Large intestine (tissue), 3 donors: ENCODE measurements around the gene DDX39A. TPM values are rescaled to one million over a fixed set of nuclear protein-coding genes. Genes with fewer than 3 reads are reported as not detected.

Source experiments
- DNase-seq, 2 donors: peaks; one replicate each; pipeline versions ENCODE4 v3.0.0 to v3.0.0-alpha.2; 2013
- H3K27ac ChIP-seq: one replicate; pipeline ENCODE4 v1.5.1; 2013; ENCODE audit warnings: low read length
- H3K27me3 ChIP-seq: 2 replicates; pipeline ENCODE4 v1.6.1; 2013; ENCODE audit warnings: low read length; ENCODE audit not compliant: control insufficient read depth, insufficient read depth
- H3K36me3 ChIP-seq: 2 replicates; pipeline ENCODE4 v1.6.1; 2013; ENCODE audit warnings: low read length; ENCODE audit not compliant: control insufficient read depth, insufficient read depth
- H3K4me1 ChIP-seq: one replicate; pipeline ENCODE4 v1.6.1; 2013; ENCODE audit warnings: low read length; ENCODE audit not compliant: control insufficient read depth, insufficient read depth
- H3K4me3 ChIP-seq: one replicate; pipeline ENCODE4 v1.5.1; 2013; ENCODE audit warnings: low read length
- H3K9me3 ChIP-seq: one replicate; pipeline ENCODE4 v1.6.1; 2013; ENCODE audit warnings: mild to moderate bottlenecking, low read depth, low read length, moderate library complexity; ENCODE audit not compliant: control insufficient read depth
- WGBS: methylation state at CpG from one replicate; pipeline ENCODE4 v1.1.5; 2013; ENCODE audit warnings: low lambda C conversion rate; ENCODE audit not compliant: insufficient coverage; 5-methylcytosine and 5-hydroxymethylcytosine counted together
- polyA plus RNA-seq: library from polyadenylated mRNA; unstranded; fragments of 120-200 nt; gene quantifications from one replicate; pipeline ENCODE4 v1.2.1, GENCODE V29; 2013

Gene DDX39A
- polyA plus RNA-seq, 1 donor: 69.2 TPM

DNA sequence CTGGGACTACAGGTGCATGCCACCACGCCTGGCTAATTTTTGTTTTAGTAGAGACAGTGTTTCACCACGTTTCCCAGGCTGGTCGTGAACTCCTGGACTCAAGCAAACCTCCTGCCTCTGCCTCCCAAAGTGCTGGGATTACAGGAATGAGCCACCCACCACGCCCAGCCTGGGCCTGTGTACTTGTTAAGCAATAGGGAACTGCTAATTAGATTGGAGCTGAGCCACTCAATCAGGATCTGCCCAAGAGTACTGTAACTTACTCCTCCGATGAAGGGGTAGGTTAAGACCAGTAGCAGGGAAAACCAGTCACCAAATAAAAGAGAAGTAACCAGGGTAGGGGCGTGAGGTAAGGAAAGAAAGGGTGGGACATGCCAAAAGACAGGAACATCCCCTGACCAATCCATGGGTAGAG, 2.3 kb downstream of the DDX39A start:
- H3K36me3 ChIP-seq: peaks cover 30% of the 10 kb centered on the region
- H3K4me1 ChIP-seq: peaks cover 9% of the 10 kb centered on the region
- 100% methylated on average over 1 of the region's 6 CpGs for WGBS
- H3K9me3 ChIP-seq: peaks cover 3% of the 10 kb centered on the region
- no peaks in the 10 kb centered on the region for H3K27me3 ChIP-seq
- peak in 1 of 2 donors; percentile 38 for DNase-seq
- H3K4me3 ChIP-seq: no peak overlapping the region
- no peak overlapping the region for H3K27ac ChIP-seq

DNA sequence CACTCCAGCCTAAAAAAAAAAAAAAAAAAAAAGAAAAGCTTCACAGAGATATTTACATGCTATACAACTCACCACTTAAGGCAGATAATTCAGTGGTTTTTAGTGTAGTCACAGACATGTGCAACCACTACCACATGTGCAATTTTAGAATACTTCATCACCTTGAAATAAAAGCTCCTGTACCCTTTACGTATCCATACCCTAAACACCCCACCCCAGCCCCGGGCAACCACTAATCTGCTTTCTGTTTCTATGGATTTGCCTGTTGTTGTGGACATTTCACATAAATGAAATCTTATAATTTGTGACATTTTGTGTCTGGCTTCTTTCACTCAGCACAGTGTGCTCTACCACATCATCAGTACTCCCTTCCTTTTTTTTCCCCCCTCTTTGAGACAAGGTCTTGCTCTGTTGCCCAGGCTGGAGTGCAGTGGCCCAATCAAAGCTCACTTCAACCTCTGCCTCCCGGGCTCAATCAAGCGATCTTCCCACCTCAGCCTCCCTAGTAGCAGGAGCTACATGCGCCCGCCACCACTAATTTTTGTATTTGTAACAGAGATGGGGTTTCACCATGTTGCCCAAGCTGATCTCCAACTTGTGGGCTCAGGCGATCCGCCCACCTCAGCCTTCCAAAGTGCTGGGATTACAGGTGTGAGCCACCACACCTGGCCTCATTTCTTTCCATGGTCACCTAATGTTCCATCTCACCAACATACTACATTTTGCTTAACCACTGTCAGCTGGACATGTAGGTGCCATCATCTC, 4.0 kb downstream of the DDX39A start:
- no peak overlapping the region for H3K27ac ChIP-seq

GRCh38 chr19:14413693-14414181, 5.4 kb downstream of the DDX39A start:
- H3K4me3 ChIP-seq: no peak overlapping the region
- no peaks in the 10 kb centered on the region for H3K27me3 ChIP-seq
- H3K27ac ChIP-seq: no peak overlapping the region
- peaks cover 61% of the 10 kb centered on the region for H3K36me3 ChIP-seq
- DNase-seq: no peak
- peaks cover 18% of the 10 kb centered on the region for H3K4me1 ChIP-seq
- WGBS: 100% methylated on average over 1 of the region's 3 CpGs
- H3K9me3 ChIP-seq: no peaks in the 10 kb centered on the region

More for the DNA sequence above, 4.0 kb downstream of the DDX39A start:
- Histone ChIP-seq H3K36me3 (peaks cover 47% of the 10 kb centered on the region), H3K4me3 (no peak overlapping the region), H3K9me3 (peaks cover 3% of the 10 kb centered on the region), H3K4me1 (peaks cover 9% of the 10 kb centered on the region), H3K27me3 (no peaks in the 10 kb centered on the region)
- no CpG with 5 or more reads among the region's 8 CpGs for WGBS
- DNase-seq: no peak

- WGBS: 60% methylated on average over 1 of the region's 15 CpGs
Measured at GRCh38 chr19:14412996-14413692, 6.0 kb downstream of the DDX39A start.

GRCh38 chr19:14412324-14412995, 6.7 kb downstream of the DDX39A start:
- Histone ChIP-seq H3K4me3 (no peak overlapping the region), H3K4me1 (peaks cover 27% of the 10 kb centered on the region), H3K9me3 (no peaks in the 10 kb centered on the region), H3K36me3 (peaks cover 74% of the 10 kb centered on the region), H3K27me3 (no peaks in the 10 kb centered on the region), H3K27ac (no peak overlapping the region)
- no CpG with 5 or more reads among the region's 25 CpGs for WGBS
- DNase-seq: peak in 1 of 2 donors; percentile 1

More at GRCh38 chr19:14412996-14413692, 6.0 kb downstream of the DDX39A start:
- H3K27ac ChIP-seq: no peak overlapping the region
- DNase-seq: peak in 1 of 2 donors; percentile 2
- H3K27me3 ChIP-seq: no peaks in the 10 kb centered on the region
- H3K9me3 ChIP-seq: no peaks in the 10 kb centered on the region
- no peak overlapping the region for H3K4me3 ChIP-seq
- H3K36me3 ChIP-seq: peaks cover 67% of the 10 kb centered on the region
- H3K4me1 ChIP-seq: peaks cover 24% of the 10 kb centered on the region

DNA sequence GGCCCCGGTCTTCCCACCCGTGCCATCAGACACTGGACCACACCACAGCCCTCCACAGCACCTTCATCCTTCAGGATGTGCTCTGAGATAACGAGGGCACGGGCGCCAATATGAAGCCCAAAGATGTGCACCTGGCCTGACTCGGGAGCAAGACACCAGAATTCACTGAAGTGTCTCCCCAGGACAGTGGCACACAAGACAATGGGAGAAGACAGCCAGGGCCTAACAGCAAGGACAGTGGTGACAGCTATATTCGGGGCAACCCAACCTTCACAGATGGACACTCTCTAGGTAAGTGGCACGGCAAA, 7.2 kb downstream of the DDX39A start:
- peaks cover 71% of the 10 kb centered on the region for H3K36me3 ChIP-seq
- no CpG with 5 or more reads among the region's 8 CpGs for WGBS
- no peaks in the 10 kb centered on the region for H3K9me3 ChIP-seq
- no peaks in the 10 kb centered on the region for H3K27me3 ChIP-seq
- no peak overlapping the region for H3K4me3 ChIP-seq
- peaks cover 28% of the 10 kb centered on the region for H3K4me1 ChIP-seq
- DNase-seq: no peak
- H3K27ac ChIP-seq: no peak overlapping the region

- H3K27me3 ChIP-seq: no peaks in the 10 kb centered on the region
- no peak overlapping the region for H3K27ac ChIP-seq
- H3K36me3 ChIP-seq: peaks cover 72% of the 10 kb centered on the region
- H3K4me1 ChIP-seq: peaks cover 33% of the 10 kb centered on the region
- DNase-seq: peak in 1 of 2 donors; percentile 1
- WGBS: no CpG with 5 or more reads among the region's 19 CpGs
- no peaks in the 10 kb centered on the region for H3K9me3 ChIP-seq
- H3K4me3 ChIP-seq: no peak overlapping the region
Measured at GRCh38 chr19:14411161-14411937, 7.8 kb downstream of the DDX39A start.

GRCh38 chr19:14410091-14411051, 8.8 kb downstream of the DDX39A start:
- Histone ChIP-seq H3K27me3 (no peaks in the 10 kb centered on the region), H3K9me3 (peaks cover 5% of the 10 kb centered on the region), H3K27ac (no peak overlapping the region), H3K36me3 (peaks cover 68% of the 10 kb centered on the region), H3K4me1 (peaks cover 34% of the 10 kb centered on the region), H3K4me3 (no peak overlapping the region)
- peak in 1 of 2 donors; percentile 1 for DNase-seq
- no CpG with 5 or more reads among the region's 44 CpGs for WGBS
